Neural progenitor cell (in vitro differentiated cells): ENCODE measurements around the gene ATG10. TPM values are rescaled to one million over a fixed set of nuclear protein-coding genes. Genes with fewer than 3 reads are reported as not detected.

Experiments used
- DNase-seq: peaks from one replicate; pipeline ENCODE4 v3.0.0-alpha.2; 2016; ENCODE audit warnings: low spot score
- H2AFZ ChIP-seq: fragments of 200-600 bp; sonication (generic); replicated peaks from 2 replicates; pipeline ENCODE4 v1.6.1; 2016; ENCODE audit warnings: antibody characterized with exemption
- H3F3A ChIP-seq: fragments of 200-600 bp; sonication (generic); 2 replicates; pipeline ENCODE4 v1.6.1; 2016; ENCODE audit warnings: antibody characterized with exemption, low read depth
- H3K27ac ChIP-seq: fragments of 200-600 bp; sonication (generic); 2 replicates; pipeline ENCODE4 v1.5.1; 2016; ENCODE audit warnings: mild to moderate bottlenecking
- H3K27me3 ChIP-seq: fragments of 200-600 bp; sonication (generic); 2 replicates; pipeline ENCODE4 v1.6.1; 2016; ENCODE audit warnings: mild to moderate bottlenecking, moderate library complexity
- H3K36me3 ChIP-seq: fragments of 200-600 bp; sonication (generic); 2 replicates; pipeline ENCODE4 v1.5.1; 2016
- H3K4me1 ChIP-seq: fragments of 200-600 bp; sonication (generic); 2 replicates; pipeline ENCODE4 v1.6.1; 2016; ENCODE audit warnings: mixed run types
- H3K4me2 ChIP-seq: fragments of 200-600 bp; sonication (generic); 2 replicates; pipeline ENCODE4 v1.6.1; 2016
- H3K4me3 ChIP-seq: fragments of 200-600 bp; sonication (generic); 2 replicates; pipeline ENCODE4 v1.5.1; 2016
- H3K79me2 ChIP-seq: fragments of 200-600 bp; sonication (generic); 2 replicates; pipeline ENCODE4 v1.6.1; 2016; ENCODE audit warnings: low read depth
- H3K9ac ChIP-seq: fragments of 200-600 bp; sonication (generic); 2 replicates; pipeline ENCODE4 v1.6.1; 2016
- H3K9me3 ChIP-seq: fragments of 200-600 bp; sonication (generic); 2 replicates; pipeline ENCODE4 v1.5.1; 2016; ENCODE audit warnings: low read depth
- H4K20me1 ChIP-seq: fragments of 200-600 bp; sonication (generic); 2 replicates; pipeline ENCODE4 v1.6.1; 2016; ENCODE audit warnings: low read depth
- H3K27ac Mint-ChIP-seq: 3 replicates; pipeline ENCODE4 v1.8.0; 2021; ENCODE audit warnings: mixed read lengths
- H3K27me3 Mint-ChIP-seq: 2 replicates; pipeline ENCODE4 v1.8.0; 2022; ENCODE audit warnings: low read depth, mild to moderate bottlenecking, inconsistent platforms, moderate library complexity, mixed read lengths; ENCODE audit not compliant: insufficient read depth
- H3K36me3 Mint-ChIP-seq: 3 replicates; pipeline ENCODE4 v1.8.0; 2021; ENCODE audit warnings: mixed read lengths
- H3K4me1 Mint-ChIP-seq: 3 replicates; pipeline ENCODE4 v1.8.0; 2021; ENCODE audit warnings: mixed read lengths
- H3K4me3 Mint-ChIP-seq: 3 replicates; pipeline ENCODE4 v1.8.0; 2021; ENCODE audit warnings: mild to moderate bottlenecking, moderate library complexity, mixed read lengths
- H3K9me3 Mint-ChIP-seq: 3 replicates; pipeline ENCODE4 v1.8.0; 2020; ENCODE audit warnings: mixed read lengths
- CTCF ChIP-seq: fragments of 200-600 bp; sonication (generic); IDR thresholded peaks from 2 replicates; pipeline ENCODE4 v1.5.1; 2017; ENCODE audit warnings: antibody characterized with exemption, mild to moderate bottlenecking
- EZH2 ChIP-seq: fragments of 200-600 bp; sonication (generic); IDR thresholded peaks from 2 replicates; pipeline ENCODE4 v1.6.1; 2017; ENCODE audit warnings: antibody characterized with exemption, mild to moderate bottlenecking, moderate library complexity
- EZH2phosphoT487 ChIP-seq: fragments of 200-600 bp; sonication (generic); IDR thresholded peaks from 2 replicates; pipeline ENCODE4 v1.6.1; 2017; ENCODE audit warnings: antibody characterized with exemption
- small RNA-seq: library from RNA; depleted of rRNA; stranded (forward); fragments of <200 nt; gene quantifications from one replicate; pipeline ENCODE3, GENCODE V24; 2015
- total RNA-seq: library from RNA; depleted of rRNA; stranded (reverse); fragments of >200 nt; gene quantifications from 2 replicates; pipeline ENCODE4 v1.2.3, GENCODE V29; 2015; ENCODE audit warnings: low replicate concordance

The ATG10 gene
- total RNA-seq, 1 donor from 2014 or later = 13.4 TPM

- H3K27me3 Mint-ChIP-seq = no peaks in the 10 kb centered on the region
Observed at GRCh38 chr5:82298668-82299067, 326.8 kb downstream of the ATG10 start.

GRCh38 chr5:82301190-82301589 is 329.4 kb downstream of the ATG10 start:
- Mint-ChIP-seq H3K27me3 (no peaks in the 10 kb centered on the region), H3K9me3 (peaks cover 2% of the 10 kb centered on the region), H3K4me3 (no peak overlapping the region), H3K36me3 (peaks cover 2% of the 10 kb centered on the region), H3K4me1 (peaks cover 15% of the 10 kb centered on the region), H3K27ac (no peak overlapping the region)
- H3K9me3 ChIP-seq = no peaks in the 10 kb centered on the region
- H3K79me2 ChIP-seq = no peaks in the 10 kb centered on the region
- H2AFZ ChIP-seq = no peak overlapping the region
- no peak overlapping the region for H3K4me2 ChIP-seq
- no peaks in the 10 kb centered on the region for H4K20me1 ChIP-seq
- DNase-seq = no peak
- TF ChIP-seq EZH2phosphoT487 (no peak), CTCF (no peak), EZH2 (no peak)
- no peaks in the 10 kb centered on the region for H3K27me3 ChIP-seq
- H3K4me3 ChIP-seq = no peak overlapping the region
- H3K4me1 ChIP-seq = peaks cover 33% of the 10 kb centered on the region
- no peaks in the 10 kb centered on the region for H3K36me3 ChIP-seq
- peaks cover 39% of the 10 kb centered on the region for H3F3A ChIP-seq
- no peak overlapping the region for H3K9ac ChIP-seq
- no peak overlapping the region for H3K27ac ChIP-seq

More at GRCh38 chr5:82298668-82299067, 326.8 kb downstream of the ATG10 start:
- H3K4me3 ChIP-seq = no peak overlapping the region
- no peaks in the 10 kb centered on the region for H4K20me1 ChIP-seq
- DNase-seq = no peak
- Mint-ChIP-seq H3K36me3 (no peaks in the 10 kb centered on the region), H3K4me1 (peaks cover 26% of the 10 kb centered on the region), H3K27ac (no peak overlapping the region), H3K4me3 (no peak overlapping the region), H3K9me3 (peaks cover 2% of the 10 kb centered on the region)
- H3K27me3 ChIP-seq = no peaks in the 10 kb centered on the region
- TF ChIP-seq EZH2phosphoT487 (no peak), CTCF (no peak), EZH2 (no peak)
- peaks cover 35% of the 10 kb centered on the region for H3K4me1 ChIP-seq
- no peaks in the 10 kb centered on the region for H3K9me3 ChIP-seq
- no peaks in the 10 kb centered on the region for H3K36me3 ChIP-seq
- H2AFZ ChIP-seq = no peak overlapping the region
- no peak overlapping the region for H3K9ac ChIP-seq
- no peak overlapping the region for H3K4me2 ChIP-seq
- peaks cover 44% of the 10 kb centered on the region for H3F3A ChIP-seq
- H3K79me2 ChIP-seq = no peaks in the 10 kb centered on the region
- H3K27ac ChIP-seq = no peak overlapping the region

Small RNA genes within 50 kb of the gene (small RNA-seq; reads per million reads assigned to genes)
- gene AC010598.1 = not detected
- gene RN7SL378P = not detected

Other genes starting within 250 kb of the ATG10 start
- 156 and 175 TPM in 2 replicates for gene SSBP2, start 220.9 kb upstream of the ATG10 start, total RNA-seq